Heart left ventricle (tissue), 13 donors: ENCODE measurements around the gene GARS1.

Source experiments
- CTCF ChIP-seq, 12 donors: fragments of 200-600 bp; sonication (generic) in 4 of 12; IDR thresholded peaks; one replicate each; pipeline versions ENCODE4 v1.5.0 to v1.8.0; 2018 to 2022; ENCODE audit warnings: antibody characterized with exemption in 12 of 12, mild to moderate bottlenecking in 5 of 12
- POLR2A ChIP-seq, 2 donors: fragments of 450-650 bp; IDR thresholded peaks; one replicate each; pipeline ENCODE4 v1.6.1; 2017; ENCODE audit warnings: antibody characterized with exemption in 2 of 2, mild to moderate bottlenecking in 2 of 2, moderate library complexity in 2 of 2
- donor health status: ischemic (EF 13 %, LVEDD 7.1; RV severe dilation, severe dysfunction).
- donor health status: DM: no; HTN: yes; CAD: no.
- donor health status: DM: no; HTN: no; CAD: no.
- donor health status: ischemic (EF 25% LVEDD 6.9; RV normal size, moderate dysfunction).
- donor health status: ischemic (EF 25% LVEDD 5.7; RV mildly dilated, moderate dysfunction).
- donor health status: ischemic (EF 35%, LVEDD 5.7; RV mildly dilated, moderate dysfunction).
- donor health status: nonischemic (EF 11% LVEDD 7.7; RV severe dilation, severe dysfunction).
- donor health status: DM: yes; HTN: yes; CAD: no.
- donor health status: PGD.
- donor health status: ischemic (EF 29% LVEDD 5.4; RV normal size, mild dysfunction).
- donor health status: nonischemic (EF 23%, LVEDD 6.1; RV moderate dilation, normal function).

- TF ChIP-seq CTCF (IDR thresholded peaks at IDR 0.05) = no peak
- no peak for TF ChIP-seq POLR2A (IDR thresholded peaks at IDR 0.05)
Measured at GRCh38 chr7:30562909-30563308, 31.8 kb upstream of the GARS1 start.
